ENCODE data around the gene CRYZL1.

DNA sequence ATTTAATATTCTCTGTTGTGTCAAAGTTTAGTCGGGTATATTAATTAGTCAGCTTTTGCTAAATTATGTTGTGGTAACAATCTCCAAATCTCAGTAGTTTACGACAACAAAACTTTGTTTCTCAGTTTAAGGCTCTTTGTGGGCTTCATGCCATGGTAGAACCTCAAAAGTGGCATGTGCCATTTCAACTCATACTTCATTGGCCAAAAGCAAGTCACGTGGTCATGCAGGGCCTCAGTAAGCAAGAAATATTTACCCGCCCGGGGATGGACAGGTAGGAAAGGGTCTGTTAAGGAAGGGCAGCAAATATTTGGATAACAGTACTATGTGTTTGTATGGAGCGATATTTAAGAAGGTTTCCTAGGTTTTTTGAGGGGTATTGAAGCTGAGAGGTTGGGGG, 39.3 kb upstream of the CRYZL1 start:
- TF ChIP-seq CTCF (IDR thresholded peaks at IDR 0.05) = no peak
- no peak for TF ChIP-seq POLR2A (IDR thresholded peaks at IDR 0.05)
